Stimulated activated CD8-positive, alpha-beta memory T cell treated with anti-CD3 and anti-CD28 coated beads, Interleukin-7, amount 100 ng/mL, for 48 hours (primary cell): Measurements from ENCODE around the gene NRL.

ENCODE experiments used
- DNase-seq, 2 donors: peaks; one replicate each; pipeline ENCODE4 v3.0.0-alpha.2; 2020; ENCODE audit warnings: low read depth in 1 of 2; ENCODE audit errors: extremely low read depth in 1 of 2

NRL gene

GRCh38 chr14:24100982-24101494, 13.7 kb downstream of the NRL start:
- DNase-seq, result no peak

GRCh38 chr14:24100197-24100981, 14.4 kb downstream of the NRL start:
- no peak for DNase-seq

DNA sequence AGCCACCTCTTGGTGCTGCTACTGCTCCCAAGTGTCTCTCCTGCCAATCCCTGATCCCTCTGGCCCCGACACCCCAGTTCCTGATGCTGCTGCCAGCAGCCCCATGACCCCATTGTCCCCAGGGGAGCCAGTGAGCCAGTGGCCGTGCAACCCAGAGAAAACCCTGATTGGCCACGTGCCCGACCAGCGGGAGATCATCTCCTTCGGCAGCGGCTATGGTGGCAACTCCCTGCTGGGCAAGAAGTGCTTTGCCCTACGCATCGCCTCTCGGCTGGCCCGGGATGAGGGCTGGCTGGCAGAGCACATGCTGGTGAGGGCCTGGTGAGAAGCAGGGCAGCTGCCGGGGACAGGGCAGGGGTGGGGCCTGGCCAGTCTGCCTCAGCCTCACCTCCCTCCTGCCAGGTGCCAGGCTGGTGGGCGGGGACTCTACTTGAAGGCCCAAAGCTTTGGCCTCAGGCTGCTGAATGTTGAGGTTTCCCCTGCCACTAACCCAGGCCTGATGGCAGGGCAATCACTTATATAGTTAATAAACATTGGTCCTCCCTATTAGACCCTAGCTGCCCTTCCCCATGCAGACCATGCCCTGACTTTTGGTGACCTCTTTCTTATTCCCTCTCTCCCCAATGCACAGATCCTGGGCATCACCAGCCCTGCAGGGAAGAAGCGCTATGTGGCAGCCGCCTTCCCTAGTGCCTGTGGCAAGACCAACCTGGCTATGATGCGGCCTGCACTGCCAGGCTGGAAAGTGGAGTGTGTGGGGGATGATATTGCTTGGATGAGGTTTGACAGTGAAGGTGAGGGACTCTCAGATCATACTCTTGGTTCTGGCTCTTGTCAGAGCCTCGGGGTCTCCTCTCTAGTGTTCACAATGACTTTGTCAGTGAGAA, 15.6 kb downstream of the NRL start:
- DNase-seq, result no peak

- DNase-seq, result no peak
Measured at GRCh38 chr14:24098229-24098926, 16.4 kb downstream of the NRL start.

- DNase-seq, result no peak
Measured at GRCh38 chr14:24096545-24097181, 18.1 kb downstream of the NRL start.

DNA sequence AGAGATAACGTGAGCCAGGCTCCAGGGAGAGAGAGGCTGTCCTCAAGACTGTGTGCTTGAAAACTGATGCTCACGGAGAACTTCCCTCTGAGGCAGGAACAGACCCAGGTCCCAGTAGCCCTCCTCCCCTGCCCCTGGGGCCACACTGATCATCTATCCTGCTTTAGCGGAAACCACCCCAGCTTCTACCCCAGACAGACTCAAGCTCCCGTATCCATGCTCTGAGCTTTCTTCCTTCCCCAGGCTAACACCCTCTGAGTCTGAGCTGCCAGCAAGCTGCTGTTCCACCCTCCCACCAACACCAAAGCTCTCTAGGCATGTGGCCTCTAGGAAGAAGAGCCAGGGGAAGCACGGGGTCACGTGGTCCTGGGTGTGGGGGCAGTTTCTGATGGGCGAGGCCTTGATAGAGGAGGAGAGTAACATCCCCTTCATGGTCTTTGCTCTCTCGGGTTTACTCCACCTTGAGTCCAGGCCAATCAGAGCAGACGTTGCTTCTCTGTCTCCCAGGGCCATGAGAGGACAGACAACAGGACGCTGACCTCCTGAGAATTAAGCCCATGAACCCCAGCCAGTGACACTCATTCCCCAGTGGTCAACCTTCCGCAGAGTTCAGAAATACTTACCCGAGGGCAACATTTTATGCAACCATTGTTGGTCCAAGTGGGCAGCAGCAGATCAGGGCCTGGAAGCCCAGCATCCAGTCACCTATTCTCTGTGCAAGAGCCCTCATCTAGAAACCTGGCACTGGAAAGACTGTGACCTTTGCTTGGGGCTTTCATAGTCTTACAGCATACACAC, 19.3 kb downstream of the NRL start:
- peak in 1 of 2 donors; percentile 77 for DNase-seq

DNA sequence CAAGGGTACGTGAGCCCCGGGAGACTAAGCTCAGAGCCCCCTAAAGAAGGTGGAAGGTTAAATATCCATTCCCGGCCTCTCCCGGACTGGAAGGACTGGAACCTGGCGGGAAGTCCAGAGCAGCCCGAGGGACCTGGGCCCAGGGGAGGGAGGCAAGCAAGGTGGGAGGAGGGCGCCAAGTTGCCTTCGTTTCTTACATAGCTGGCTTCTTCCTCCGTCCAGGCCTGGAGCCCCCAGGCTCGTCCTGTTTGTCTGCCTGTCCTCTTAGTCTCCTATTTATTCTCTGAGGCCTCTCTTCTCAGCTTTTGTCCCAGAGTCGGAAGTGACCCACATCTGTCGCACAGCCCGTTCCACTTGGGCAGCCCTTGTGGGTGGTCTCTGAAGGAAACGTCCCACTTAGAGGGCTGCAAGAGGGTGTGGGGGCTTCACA, 19.9 kb downstream of the NRL start:
- DNase-seq, result no peak

DNA sequence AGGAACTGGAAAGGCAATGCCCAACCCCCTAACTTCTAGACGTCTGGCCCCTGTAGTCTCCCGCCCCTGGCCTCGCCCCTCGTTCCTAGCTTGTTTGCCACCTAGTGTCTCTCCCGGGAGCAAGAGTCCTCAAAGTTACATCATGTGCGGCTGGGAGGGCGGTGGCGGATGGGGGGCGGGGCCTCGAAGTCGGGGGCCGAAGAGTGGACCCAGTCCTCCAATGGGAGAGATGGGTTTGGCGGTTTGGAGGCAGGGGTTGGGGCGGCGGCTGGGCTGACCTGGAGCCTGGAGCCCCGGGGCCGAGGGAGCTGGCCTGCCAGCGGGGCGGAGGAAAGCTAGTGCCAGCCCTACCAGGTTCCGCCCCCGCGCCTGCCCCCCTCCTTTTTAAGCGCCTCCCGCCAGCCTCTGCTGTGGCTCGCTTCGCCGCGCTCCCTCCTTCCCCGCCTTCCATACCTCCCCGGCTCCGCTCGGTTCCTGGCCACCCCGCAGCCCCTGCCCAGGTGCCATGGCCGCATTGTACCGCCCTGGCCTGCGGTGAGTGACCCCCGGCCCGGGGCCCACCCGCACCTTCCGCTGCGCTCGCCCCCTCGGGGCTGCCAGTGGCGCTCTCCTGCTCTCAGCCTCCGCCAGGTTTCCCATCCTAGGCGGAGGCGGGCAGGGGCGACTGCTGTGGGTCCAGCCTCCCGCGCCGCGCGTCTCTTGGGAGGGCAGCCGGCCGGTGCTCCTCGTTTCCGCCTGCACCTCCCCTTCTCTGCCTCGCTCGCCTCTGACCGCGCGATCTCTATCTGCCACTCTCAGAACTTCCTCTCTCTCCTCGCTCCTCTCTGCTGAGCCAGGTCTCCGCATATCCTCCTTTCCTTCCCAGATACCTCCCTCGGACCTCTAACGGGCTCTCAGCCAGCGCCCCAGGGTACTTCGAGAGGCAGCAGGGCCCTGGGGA, 20.6 kb downstream of the NRL start, which contains the start of gene PCK2:
Gene PCK2, plus strand, starts transcription at position 411 of the 940 bp plus-strand sequence. Its CDS starts 95 bp downstream, at position 506.
- peak; percentile 83 to 90 for DNase-seq

DNA sequence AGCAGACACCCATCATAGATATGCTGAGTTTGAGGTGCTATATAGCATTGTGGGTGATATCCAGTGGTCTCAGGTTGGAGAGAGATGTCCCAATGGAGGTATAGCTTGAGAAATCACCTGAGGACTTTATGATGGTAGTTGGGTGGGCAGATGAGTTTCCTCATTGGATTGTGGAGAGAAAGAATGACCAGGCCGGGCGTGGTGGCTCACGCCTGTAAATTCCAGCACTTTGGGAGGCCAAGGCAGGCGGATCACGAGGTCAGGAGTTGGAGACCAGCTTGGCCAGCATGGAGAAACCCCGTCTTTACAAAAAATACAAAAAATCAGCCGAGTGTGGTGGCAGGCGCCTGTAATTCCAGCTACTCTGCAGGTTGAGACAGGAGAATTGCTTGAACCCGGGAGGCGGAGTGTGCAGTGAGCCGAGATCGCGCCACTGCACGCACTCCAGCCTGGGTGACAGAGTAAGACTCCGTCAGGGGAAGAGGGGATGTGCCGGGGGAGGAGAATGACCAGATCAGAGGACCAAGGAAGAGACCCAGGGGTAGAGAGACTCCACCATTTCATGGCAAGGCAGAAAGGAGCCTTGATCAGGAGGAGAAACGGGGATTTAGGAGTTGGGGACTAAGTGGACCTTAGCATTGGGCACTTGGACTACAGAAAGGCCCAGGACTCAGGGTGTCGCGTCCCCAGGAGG, 21.4 kb downstream of the NRL start:
- DNase-seq, result no peak

DNA sequence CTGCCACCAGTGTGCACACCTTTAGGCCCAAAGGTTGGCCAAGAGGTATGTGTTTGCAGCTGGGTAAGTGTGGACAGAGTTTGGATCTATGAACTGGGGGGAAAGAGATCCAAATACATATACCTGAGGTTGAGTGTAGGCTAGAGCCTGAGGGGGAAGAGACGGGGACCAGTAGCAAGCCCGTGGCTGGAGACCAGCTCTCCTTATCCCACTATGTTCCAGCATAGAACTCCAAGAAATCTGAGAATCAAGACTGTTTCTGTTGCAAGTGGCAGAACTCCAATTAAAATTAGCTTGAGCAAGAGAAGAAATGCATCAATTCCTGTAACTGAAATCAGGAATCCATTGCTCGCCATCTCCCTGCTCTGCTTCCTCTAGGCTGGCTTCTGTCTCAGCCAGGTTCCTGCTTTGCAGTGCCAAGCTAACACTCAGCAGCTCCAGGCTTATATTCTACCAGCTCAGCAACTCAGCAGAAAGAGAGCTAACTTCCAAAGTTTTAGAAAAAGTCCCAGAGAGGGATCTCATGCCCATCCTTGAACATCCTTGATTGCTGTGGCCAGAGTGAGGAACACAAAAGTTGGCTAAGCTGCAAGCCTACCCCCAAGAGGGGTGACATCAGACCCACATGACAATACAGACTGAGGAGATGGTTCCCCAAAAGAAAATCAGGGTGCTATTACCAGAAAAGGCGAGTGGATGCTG, 22.1 kb downstream of the NRL start:
- no peak for DNase-seq

DNA sequence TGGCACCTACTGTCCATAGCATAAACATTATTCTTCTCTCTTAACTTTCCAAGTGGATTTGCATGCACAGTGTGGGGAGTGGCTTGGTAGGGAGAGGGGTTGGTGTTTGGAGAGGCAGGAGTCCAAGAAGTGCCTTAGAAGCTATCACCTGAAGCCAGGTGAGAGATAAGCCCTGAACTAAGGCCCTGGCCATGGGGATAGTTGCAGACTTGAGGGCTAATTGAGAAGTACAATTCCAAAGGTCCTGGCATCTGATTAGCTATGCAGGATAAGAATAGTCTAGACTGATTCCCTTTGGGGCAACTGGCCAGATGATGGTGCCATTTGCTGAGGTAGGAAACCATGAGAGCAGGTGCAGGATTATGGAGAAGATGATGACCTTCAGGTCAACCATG, 22.6 kb downstream of the NRL start:
- no peak for DNase-seq

DNA sequence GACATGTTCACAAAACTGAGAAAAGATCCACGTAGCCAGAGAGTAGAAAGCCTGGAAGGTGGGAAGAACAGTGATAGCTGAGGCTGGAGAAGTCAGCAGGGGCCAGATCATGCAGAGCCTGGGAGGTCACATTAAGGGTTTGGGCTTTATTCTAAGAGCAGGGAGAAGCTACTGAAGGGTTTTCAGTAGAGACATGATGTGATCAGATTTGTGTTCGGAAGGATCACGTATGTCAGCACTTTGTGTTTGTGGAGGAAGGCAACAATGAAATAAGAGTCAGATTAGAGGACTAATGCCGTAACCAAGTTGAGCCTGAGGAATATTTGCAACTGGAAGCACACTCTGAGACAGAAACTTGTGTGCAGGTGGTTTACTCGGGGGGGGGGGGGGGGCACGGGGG, 24.9 kb downstream of the NRL start:
- no peak for DNase-seq

- no peak for DNase-seq
Measured at GRCh38 chr14:24088095-24088494, 26.7 kb downstream of the NRL start.

GRCh38 chr14:24087004-24087403, 27.7 kb downstream of the NRL start:
- DNase-seq, result no peak

GRCh38 chr14:24086193-24086955, 28.4 kb downstream of the NRL start:
- DNase-seq, result no peak

- DNase-seq, result no peak
Measured at GRCh38 chr14:24085215-24085614, 29.5 kb downstream of the NRL start.

DNA sequence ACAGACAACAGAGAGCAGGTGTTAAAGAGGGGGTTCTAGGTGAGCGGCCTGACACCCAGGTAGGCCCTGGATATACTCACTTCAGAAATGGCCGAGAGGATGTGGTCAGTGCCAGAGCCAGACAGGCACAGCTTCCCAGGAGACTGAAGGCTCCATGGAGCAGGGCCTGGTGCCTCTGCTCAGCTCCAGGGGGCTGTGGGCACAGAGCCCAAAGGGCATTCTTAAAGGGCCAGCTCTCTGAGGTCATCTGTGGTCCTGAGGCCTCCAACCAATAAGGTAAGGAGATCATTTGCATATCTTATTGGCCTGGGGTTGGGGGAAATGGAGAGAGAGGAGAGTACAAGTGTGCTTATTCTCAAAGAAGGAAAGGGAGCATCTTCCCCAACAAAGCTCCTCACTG, 30.3 kb downstream of the NRL start:
- no peak for DNase-seq
